GM18951 (cell line): ENCODE data around the gene MCF2L.

ENCODE experiments used
- POLR2A ChIP-seq: IDR thresholded peaks from 4 replicates; pipeline ENCODE4 v1.6.1; 2011; ENCODE audit warnings: mild to moderate bottlenecking; ENCODE audit not compliant: insufficient read length, insufficient read depth; ENCODE audit errors: extremely low read depth
- in situ Hi-C: fragments of 300-500 bp; cut with MboI; formaldehyde crosslinking; loops from one replicate; pipeline ENCODE4 v1.12.0; 2022; ENCODE audit warnings: low sequenced_read_pairs, mixed read lengths, inconsistent platforms; ENCODE audit not compliant: unreplicated experiment

Gene MCF2L

GRCh38 chr13:113031465-113031864 lies 62.5 kb downstream of the MCF2L start:
- TF ChIP-seq POLR2A = no peak
- in situ Hi-C loops = no loop called here

- TF ChIP-seq POLR2A = no peak
- in situ Hi-C loops = no loop called here
Observed at GRCh38 chr13:113032291-113032690, 63.3 kb downstream of the MCF2L start.

- in situ Hi-C loops = no loop called here
- no peak for TF ChIP-seq POLR2A
Observed at GRCh38 chr13:113033054-113033850, 64.2 kb downstream of the MCF2L start.

GRCh38 chr13:113034451-113035212 lies 65.6 kb downstream of the MCF2L start:
- in situ Hi-C loops = no loop called here
- no peak for TF ChIP-seq POLR2A

- TF ChIP-seq POLR2A = no peak
- in situ Hi-C loops = no loop called here
Observed at GRCh38 chr13:113035213-113035800, 66.3 kb downstream of the MCF2L start.

- in situ Hi-C loops = no loop called here
- no peak for TF ChIP-seq POLR2A
Observed at GRCh38 chr13:113036401-113036800, 67.4 kb downstream of the MCF2L start.

GRCh38 chr13:113040031-113040430 lies 71.0 kb downstream of the MCF2L start:
- in situ Hi-C loops = no loop called here
- TF ChIP-seq POLR2A = no peak

GRCh38 chr13:113040597-113041292 lies 71.7 kb downstream of the MCF2L start:
- in situ Hi-C loops = no loop called here
- TF ChIP-seq POLR2A = no peak

- no peak for TF ChIP-seq POLR2A
- in situ Hi-C loops = no loop called here
Observed at GRCh38 chr13:113041293-113041690, 72.3 kb downstream of the MCF2L start.

- no peak for TF ChIP-seq POLR2A
- in situ Hi-C loops = no loop called here
Observed at GRCh38 chr13:113041896-113042295, 72.9 kb downstream of the MCF2L start.

- in situ Hi-C loops = no loop called here
Observed at GRCh38 chr13:113042456-113042855, 73.4 kb downstream of the MCF2L start.

GRCh38 chr13:113043001-113043630 lies 74.1 kb downstream of the MCF2L start:
- TF ChIP-seq POLR2A = no peak
- in situ Hi-C loops = no loop called here

More at GRCh38 chr13:113042456-113042855, 73.4 kb downstream of the MCF2L start:
- TF ChIP-seq POLR2A = no peak

GRCh38 chr13:113043931-113044330 lies 74.9 kb downstream of the MCF2L start:
- in situ Hi-C loops = no loop called here
- no peak for TF ChIP-seq POLR2A
